Lower lobe of right lung (tissue), 2 donors: ENCODE data around the gene MAPK12. TPM values are rescaled to one million over a fixed set of nuclear protein-coding genes. Genes with fewer than 3 reads are reported as not detected.

Experiments
- ATAC-seq, 2 donors: fragments of 200-7000 bp; cut with Tn5 transposase; one replicate each; pipeline ENCODE4 v1.9.1; 2020 to 2022; ENCODE audit warnings: mild to moderate bottlenecking in 2 of 2, moderate library complexity in 2 of 2
- DNase-seq: peaks from one replicate; pipeline ENCODE4 v3.0.0-alpha.2; 2020
- H3K27ac ChIP-seq: fragments of 200-600 bp; one replicate; pipeline ENCODE4 v1.8.0; 2022
- H3K27me3 ChIP-seq: fragments of 200-600 bp; one replicate; pipeline ENCODE4 v1.8.0; 2022; ENCODE audit warnings: low read depth
- H3K36me3 ChIP-seq: fragments of 200-600 bp; one replicate; pipeline ENCODE4 v1.8.0; 2022; ENCODE audit warnings: mild to moderate bottlenecking
- H3K4me1 ChIP-seq: fragments of 200-600 bp; one replicate; pipeline ENCODE4 v1.8.0; 2022
- H3K4me3 ChIP-seq: fragments of 200-600 bp; one replicate; pipeline ENCODE4 v1.8.0; 2022; ENCODE audit warnings: mild to moderate bottlenecking
- H3K9me3 ChIP-seq: fragments of 200-600 bp; one replicate; pipeline ENCODE4 v1.8.0; 2022
- intact Hi-C: fragments of 100-400 bp; cut with DNase I; formaldehyde crosslinking; loops from one replicate; pipeline ENCODE4 v1.11.0; 2022
- total RNA-seq: library from RNA; stranded (reverse); fragmentation: NEBNext Ultra II Directional; extraction: Animal tissue kit (Norgen Biotek cat#: 25700); gene quantifications from one replicate; pipeline ENCODE4 v1.2.1, GENCODE V29; 2021
- TF ChIP-seq, protein P1 (sequence below): fragments of 200-600 bp; IDR thresholded peaks from one replicate; pipeline ENCODE4 v1.8.0; 2022; ENCODE audit warnings: antibody characterized with exemption, mild to moderate bottlenecking
- donor health status: DM: no; HTN: yes; CAD: no; lungs with severe emphysema.

Gene MAPK12
- total RNA-seq, 1 donor from 2014 or later, result 11.9 TPM

DNA sequence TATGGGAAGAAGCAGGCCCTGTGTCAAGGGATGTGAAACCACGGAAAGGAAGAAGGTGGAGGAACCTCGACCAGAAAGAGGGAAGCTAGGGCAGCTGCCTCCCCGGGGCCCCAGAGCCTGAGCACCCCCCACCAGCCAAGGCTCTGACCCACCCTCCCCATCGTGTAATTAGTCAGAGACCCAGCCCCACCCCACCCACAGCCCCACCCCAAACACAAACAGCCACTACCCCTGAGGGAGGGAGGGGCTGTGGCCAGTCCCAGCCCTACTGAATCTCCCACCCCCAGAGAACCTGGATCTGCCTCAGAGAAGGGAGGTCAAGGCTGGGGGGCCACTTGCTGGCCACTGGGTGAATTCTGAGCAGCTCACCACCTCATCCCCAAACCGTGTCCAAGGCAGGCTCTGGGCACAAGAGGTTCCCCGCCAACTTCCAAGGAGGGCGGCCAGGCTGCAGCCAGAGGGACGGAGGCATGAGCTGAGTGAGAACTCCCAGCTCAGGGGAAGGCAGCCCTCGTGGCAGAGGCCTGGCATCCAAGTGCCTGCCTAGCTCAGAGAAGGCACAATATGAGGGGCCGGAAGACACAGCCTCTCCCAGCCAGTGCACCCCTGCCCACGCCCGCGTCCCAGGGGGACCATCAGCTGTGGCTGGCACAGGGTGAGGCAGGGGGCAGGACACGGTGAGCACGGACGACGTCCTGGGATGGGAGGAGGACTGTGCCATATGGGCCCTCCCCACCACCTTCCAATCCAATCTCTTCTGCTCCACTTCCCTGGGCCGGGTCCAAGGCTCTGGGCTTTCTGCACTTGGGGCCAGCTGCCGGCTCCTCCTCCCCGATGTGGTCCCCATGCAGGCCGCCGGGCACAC, 43.3 kb upstream of the MAPK12 start:
- TF ChIP-seq, protein P1, sequence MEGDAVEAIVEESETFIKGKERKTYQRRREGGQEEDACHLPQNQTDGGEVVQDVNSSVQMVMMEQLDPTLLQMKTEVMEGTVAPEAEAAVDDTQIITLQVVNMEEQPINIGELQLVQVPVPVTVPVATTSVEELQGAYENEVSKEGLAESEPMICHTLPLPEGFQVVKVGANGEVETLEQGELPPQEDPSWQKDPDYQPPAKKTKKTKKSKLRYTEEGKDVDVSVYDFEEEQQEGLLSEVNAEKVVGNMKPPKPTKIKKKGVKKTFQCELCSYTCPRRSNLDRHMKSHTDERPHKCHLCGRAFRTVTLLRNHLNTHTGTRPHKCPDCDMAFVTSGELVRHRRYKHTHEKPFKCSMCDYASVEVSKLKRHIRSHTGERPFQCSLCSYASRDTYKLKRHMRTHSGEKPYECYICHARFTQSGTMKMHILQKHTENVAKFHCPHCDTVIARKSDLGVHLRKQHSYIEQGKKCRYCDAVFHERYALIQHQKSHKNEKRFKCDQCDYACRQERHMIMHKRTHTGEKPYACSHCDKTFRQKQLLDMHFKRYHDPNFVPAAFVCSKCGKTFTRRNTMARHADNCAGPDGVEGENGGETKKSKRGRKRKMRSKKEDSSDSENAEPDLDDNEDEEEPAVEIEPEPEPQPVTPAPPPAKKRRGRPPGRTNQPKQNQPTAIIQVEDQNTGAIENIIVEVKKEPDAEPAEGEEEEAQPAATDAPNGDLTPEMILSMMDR, result no peak
- no peaks in the 10 kb centered on the region for H3K27me3 ChIP-seq
- intact Hi-C loops, result no loop called here
- H3K4me1 ChIP-seq, result peaks cover 81% of the 10 kb centered on the region
- no peaks in the 10 kb centered on the region for H3K9me3 ChIP-seq
- ATAC-seq (peak; percentile 5 to 6), DNase-seq (peak; percentile 75)
- H3K4me3 ChIP-seq, result peak overlapping the region; percentile 87
- H3K27ac ChIP-seq, result peak overlapping the region; percentile 93
- H3K36me3 ChIP-seq, result peaks cover 4% of the 10 kb centered on the region

DNA sequence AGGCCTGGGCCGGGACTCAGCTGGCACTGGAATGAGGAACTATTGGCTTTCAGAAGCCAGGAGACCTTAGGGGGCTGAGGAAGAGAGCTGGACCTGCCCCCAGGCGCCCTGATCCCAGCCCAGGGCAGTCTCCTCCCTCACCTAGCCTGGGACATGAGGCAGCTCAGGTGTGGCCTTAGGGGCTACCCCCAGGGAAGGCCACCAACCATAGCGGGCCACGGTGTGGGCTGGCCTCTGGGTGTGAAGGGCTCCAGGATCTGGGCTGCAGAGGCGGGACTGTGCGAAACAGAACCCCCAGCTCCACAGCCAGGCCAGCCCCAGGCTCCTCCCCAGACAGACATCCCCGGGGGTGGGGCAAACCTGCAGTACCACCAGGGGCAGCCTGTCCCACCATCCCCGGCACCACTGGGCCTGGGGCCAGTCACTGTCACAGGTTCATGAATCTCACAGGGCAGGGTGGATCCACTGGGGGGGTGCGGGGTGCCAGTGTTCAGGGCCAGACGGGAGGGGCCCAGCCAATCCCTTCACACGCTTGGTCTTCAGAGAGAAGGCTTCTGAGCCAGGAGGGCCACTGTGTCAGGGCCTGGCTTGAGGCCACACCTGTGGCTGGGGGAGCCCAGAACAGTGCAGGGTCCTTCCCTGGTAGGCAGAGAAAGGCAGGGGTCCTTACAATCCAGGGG, 42.5 kb upstream of the MAPK12 start:
- TF ChIP-seq, protein P1, result no peak
- intact Hi-C loops, result no loop called here
- H3K4me3 ChIP-seq, result peak overlapping the region; percentile 87
- no peaks in the 10 kb centered on the region for H3K27me3 ChIP-seq
- H3K36me3 ChIP-seq, result peaks cover 4% of the 10 kb centered on the region
- DNase-seq (peak; percentile 81), ATAC-seq (peak; percentile 28 to 51)
- peak overlapping the region; percentile 93 for H3K27ac ChIP-seq
- H3K4me1 ChIP-seq, result peaks cover 81% of the 10 kb centered on the region
- no peaks in the 10 kb centered on the region for H3K9me3 ChIP-seq

DNA sequence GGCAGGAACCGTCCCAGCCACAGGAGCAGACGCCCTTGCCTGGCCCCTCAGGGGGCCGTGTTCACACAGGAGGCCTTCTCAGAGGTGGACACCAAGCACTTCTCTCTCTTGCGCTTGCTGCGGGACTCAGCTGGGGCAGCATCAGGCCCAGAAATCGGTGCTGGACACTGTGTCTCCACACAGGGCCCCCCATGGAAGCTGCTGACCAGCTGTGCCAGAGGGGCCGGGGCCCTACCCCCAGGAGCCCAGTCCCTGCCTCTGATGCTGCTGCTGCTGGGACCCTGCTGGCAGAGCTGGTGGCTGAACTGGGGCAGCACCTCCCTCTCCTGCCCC, 42.0 kb upstream of the MAPK12 start:
- Histone ChIP-seq H3K27me3 (no peaks in the 10 kb centered on the region), H3K4me3 (peak overlapping the region; percentile 87), H3K9me3 (no peaks in the 10 kb centered on the region), H3K36me3 (peaks cover 4% of the 10 kb centered on the region), H3K4me1 (peaks cover 81% of the 10 kb centered on the region), H3K27ac (peak overlapping the region; percentile 93)
- intact Hi-C loops, result no loop called here
- ATAC-seq (no peak), DNase-seq (no peak)
- TF ChIP-seq, protein P1, result no peak

DNA sequence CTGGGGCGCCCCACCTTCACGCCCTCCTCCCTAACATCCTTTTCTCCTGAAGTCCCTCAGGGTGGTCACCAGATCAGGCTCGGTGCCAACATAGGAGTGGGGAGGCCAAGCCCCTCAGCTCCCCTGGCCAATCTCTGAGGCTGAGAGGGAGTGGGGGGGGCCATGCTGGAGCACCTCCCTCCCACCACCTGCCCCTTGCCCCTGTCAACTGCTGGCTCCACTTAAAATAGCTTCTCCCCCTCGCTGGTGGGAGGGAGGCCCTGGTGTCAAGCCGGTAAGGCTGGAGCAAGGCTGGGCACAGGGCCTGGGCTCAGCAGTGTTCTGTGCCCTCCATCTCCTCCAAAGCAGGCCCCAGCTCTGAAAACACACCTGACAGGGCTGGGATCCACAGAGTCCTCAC, 41.1 kb upstream of the MAPK12 start:
- Histone ChIP-seq H3K4me3 (peak overlapping the region; percentile 30), H3K4me1 (peaks cover 82% of the 10 kb centered on the region), H3K36me3 (peaks cover 4% of the 10 kb centered on the region), H3K27me3 (no peaks in the 10 kb centered on the region), H3K9me3 (no peaks in the 10 kb centered on the region), H3K27ac (peak overlapping the region; percentile 93)
- DNase-seq, result no peak
- TF ChIP-seq, protein P1, result no peak
- intact Hi-C loops, result no loop called here
- ATAC-seq, result no peak

DNA sequence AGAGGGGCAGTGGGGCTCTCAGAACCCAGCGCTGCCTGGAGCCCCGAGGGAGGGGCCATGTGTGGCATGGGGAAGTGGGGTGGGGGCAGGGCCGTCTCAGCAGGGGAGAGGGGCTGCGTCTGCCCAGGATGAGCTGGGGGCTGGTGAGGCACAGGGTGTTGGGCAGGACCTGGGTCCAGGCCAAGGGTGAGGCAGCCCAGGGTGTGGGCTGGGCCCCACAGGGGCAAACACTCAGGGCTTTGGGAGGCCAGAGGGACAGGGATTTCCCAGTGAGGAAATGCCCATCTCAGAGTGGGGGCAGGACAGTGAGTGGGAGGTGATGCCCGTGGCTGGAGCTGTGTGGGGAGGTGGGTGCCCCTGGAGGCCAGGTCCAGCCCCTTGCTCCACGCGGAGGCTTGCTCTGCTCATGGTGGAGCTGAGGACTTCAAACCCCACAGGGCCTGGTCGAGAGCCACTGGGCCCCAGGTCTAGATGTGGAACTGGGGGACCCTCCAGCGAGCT, 40.6 kb upstream of the MAPK12 start:
- Histone ChIP-seq H3K4me1 (peaks cover 87% of the 10 kb centered on the region), H3K9me3 (no peaks in the 10 kb centered on the region), H3K4me3 (peak overlapping the region; percentile 30), H3K27me3 (no peaks in the 10 kb centered on the region), H3K36me3 (peaks cover 4% of the 10 kb centered on the region), H3K27ac (peak overlapping the region; percentile 93)
- DNase-seq (peak; percentile 76), ATAC-seq (peak; percentile 19 to 47)
- intact Hi-C loops, result no loop called here
- TF ChIP-seq, protein P1, result no peak
